SJCRH30 (cell line): ENCODE measurements around the gene TSFM. TPM values are rescaled to one million over a fixed set of nuclear protein-coding genes. Genes with fewer than 3 reads are reported as not detected.

Experiments
- DNase-seq, 2 experiments: peaks; one replicate each; pipeline ENCODE4 v3.0.0-alpha.2; 2015 to 2020
- H3K27ac ChIP-seq: fragments of 250-450 bp; sonication (Bioruptor Pico); 2 replicates; pipeline ENCODE4 v1.5.1; 2020; ENCODE audit warnings: mild to moderate bottlenecking, moderate library complexity
- H3K27me3 ChIP-seq: fragments of 250-450 bp; sonication (Bioruptor Pico); 2 replicates; pipeline ENCODE4 v1.5.1; 2020; ENCODE audit warnings: mild to moderate bottlenecking, moderate library complexity
- H3K36me3 ChIP-seq: fragments of 250-450 bp; sonication (Bioruptor Pico); 2 replicates; pipeline ENCODE4 v1.5.1; 2020; ENCODE audit warnings: mild to moderate bottlenecking, moderate library complexity
- H3K4me1 ChIP-seq: fragments of 250-450 bp; sonication (Bioruptor Pico); 2 replicates; pipeline ENCODE4 v1.5.1; 2020; ENCODE audit warnings: mild to moderate bottlenecking, moderate library complexity
- H3K4me3 ChIP-seq: fragments of 250-450 bp; sonication (Bioruptor Pico); 2 replicates; pipeline ENCODE4 v1.5.1; 2020; ENCODE audit warnings: mild to moderate bottlenecking, moderate library complexity
- H3K9me3 ChIP-seq: fragments of 250-450 bp; sonication (Bioruptor Pico); replicated peaks from 2 replicates; pipeline ENCODE4 v1.5.1; 2020; ENCODE audit warnings: mild to moderate bottlenecking, moderate library complexity
- total RNA-seq: library from RNA; depleted of rRNA; stranded (reverse); fragments of >200 nt; shearing (Covaris generic); gene quantifications from 2 replicates; pipeline ENCODE4 v1.2.3, GENCODE V29; 2014

TSFM gene
- total RNA-seq, 1 experiment from 2014 or later, result 440 TPM

DNA sequence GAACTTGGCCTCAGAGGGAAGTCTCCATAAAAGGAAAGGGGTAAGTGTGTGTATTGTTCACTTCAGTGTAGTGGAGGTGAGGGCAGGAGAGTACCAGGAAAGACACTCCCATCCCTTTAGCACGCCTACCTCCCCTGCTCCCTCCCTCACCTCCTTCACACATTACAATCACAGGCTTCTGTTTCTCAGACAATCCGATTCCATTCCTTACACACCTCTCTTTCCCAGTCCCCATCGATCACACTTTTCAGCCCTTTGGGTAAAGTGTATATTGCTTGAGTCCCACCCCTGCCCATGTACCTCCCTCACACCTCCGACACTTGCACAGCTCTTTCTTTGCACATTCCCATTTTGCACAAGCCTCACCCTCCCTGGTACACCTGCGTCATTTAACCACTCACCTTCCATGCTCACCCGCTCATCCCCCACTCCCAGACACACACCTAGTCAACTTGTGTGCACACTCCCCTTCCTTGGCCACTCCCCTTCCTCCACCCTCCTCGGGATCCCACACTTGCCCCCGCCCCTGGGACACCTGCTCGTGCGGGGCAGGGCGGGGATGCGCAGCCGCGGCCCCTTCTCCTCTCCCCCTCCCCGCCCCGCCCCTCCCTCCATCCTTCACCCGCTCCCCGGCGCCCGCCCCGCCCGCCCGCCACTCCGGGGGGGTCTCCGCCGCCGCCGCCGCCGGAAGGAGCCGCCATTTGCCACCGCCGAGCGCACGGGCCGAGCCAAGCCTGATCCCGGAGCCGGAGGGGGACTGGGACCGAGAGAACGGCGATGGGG, 28.0 kb upstream of the TSFM start, which contains the start of gene MARCHF9:
Gene MARCHF9 (plus strand): TSS at position 693 of the 783 bp plus-strand sequence. CDS start 426 bp downstream, outside the sequence.
- DNase-seq, result peak; percentile 100
- Histone ChIP-seq H3K4me3 (peak within 1 kb of the TSS; percentile 60), H3K36me3 (peaks cover 23% of the 10 kb centered on the region), H3K27ac (no peak within 1 kb of the TSS), H3K4me1 (peaks cover 27% of the 10 kb centered on the region), H3K27me3 (peaks cover 7% of the 10 kb centered on the region), H3K9me3 (no peaks in the 10 kb centered on the region)

DNA sequence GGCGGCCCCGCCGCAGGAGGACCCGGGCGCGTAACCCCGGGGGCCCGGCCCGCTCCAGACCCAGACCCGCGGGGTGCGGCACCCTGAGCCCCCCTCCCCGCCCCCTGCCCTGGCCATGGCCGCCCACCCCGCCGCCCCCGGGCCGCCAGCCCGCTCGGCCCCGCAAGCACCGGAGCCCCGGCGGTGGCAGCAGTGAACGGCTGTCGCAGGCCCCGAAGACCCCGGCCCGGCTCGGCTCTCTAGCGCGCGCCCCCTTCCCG, 27.5 kb upstream of the TSFM start:
- H3K4me3 ChIP-seq, result peak overlapping the region; percentile 60
- peaks cover 19% of the 10 kb centered on the region for H3K36me3 ChIP-seq
- peaks cover 7% of the 10 kb centered on the region for H3K27me3 ChIP-seq
- DNase-seq, result no peak
- H3K27ac ChIP-seq, result no peak overlapping the region
- peaks cover 27% of the 10 kb centered on the region for H3K4me1 ChIP-seq
- H3K9me3 ChIP-seq, result no peaks in the 10 kb centered on the region

GRCh38 chr12:57755454-57756372, 26.9 kb upstream of the TSFM start:
- Histone ChIP-seq H3K4me1 (peaks cover 24% of the 10 kb centered on the region), H3K9me3 (no peaks in the 10 kb centered on the region), H3K27me3 (peaks cover 7% of the 10 kb centered on the region), H3K27ac (no peak overlapping the region), H3K4me3 (peak overlapping the region; percentile 60), H3K36me3 (peaks cover 15% of the 10 kb centered on the region)
- DNase-seq, result peak; percentile 91 to 92

- Histone ChIP-seq H3K4me1 (peaks cover 20% of the 10 kb centered on the region), H3K27ac (no peak overlapping the region), H3K27me3 (peaks cover 7% of the 10 kb centered on the region), H3K36me3 (peaks cover 12% of the 10 kb centered on the region), H3K9me3 (no peaks in the 10 kb centered on the region), H3K4me3 (peak overlapping the region; percentile 60)
- DNase-seq, result peak; percentile 93 to 96
Observed at GRCh38 chr12:57756406-57757341, 25.9 kb upstream of the TSFM start.

- Histone ChIP-seq H3K4me1 (peaks cover 18% of the 10 kb centered on the region), H3K4me3 (no peak overlapping the region), H3K27ac (no peak overlapping the region), H3K9me3 (no peaks in the 10 kb centered on the region), H3K36me3 (peaks cover 21% of the 10 kb centered on the region), H3K27me3 (peaks cover 7% of the 10 kb centered on the region)
- DNase-seq, result peak in 1 of 2 experiments; percentile 59
Observed at GRCh38 chr12:57757771-57758170, 24.8 kb upstream of the TSFM start.

GRCh38 chr12:57758552-57759359, 23.8 kb upstream of the TSFM start:
- Histone ChIP-seq H3K36me3 (peaks cover 31% of the 10 kb centered on the region), H3K4me3 (no peak overlapping the region), H3K27me3 (peaks cover 7% of the 10 kb centered on the region), H3K9me3 (no peaks in the 10 kb centered on the region), H3K4me1 (peaks cover 11% of the 10 kb centered on the region), H3K27ac (no peak overlapping the region)
- peak; percentile 68 to 71 for DNase-seq

DNA sequence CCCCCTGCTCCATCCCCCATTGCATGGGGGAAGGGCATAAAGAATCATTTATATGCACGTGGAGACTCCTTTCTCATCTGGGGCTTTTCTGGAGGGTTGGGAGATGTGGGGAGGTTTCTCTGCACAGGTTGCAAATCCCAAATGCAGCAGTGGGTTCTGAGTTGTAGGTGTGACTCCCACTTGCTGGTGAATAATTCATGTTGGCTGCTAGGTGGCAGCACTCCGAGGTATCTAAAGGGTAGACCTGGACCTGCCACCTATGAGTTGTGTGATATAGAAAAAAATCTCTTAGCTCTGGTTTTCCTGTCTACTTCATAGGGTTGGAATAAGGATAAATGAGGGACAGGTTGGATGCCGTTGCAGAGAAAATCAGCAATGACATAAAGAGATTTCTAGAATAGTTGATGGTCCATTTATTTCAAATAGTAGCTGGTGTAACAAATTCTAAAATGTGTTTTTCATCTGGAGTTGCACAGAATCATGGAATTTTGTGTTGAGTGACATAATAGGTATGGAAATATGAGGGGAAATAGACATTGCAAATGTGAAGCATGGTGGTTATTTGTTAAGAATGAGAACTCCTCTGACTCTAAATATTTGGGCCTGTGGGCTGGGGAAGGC, 23.1 kb upstream of the TSFM start:
- peak; percentile 62 to 88 for DNase-seq

GRCh38 chr12:57760347-57760982, 22.1 kb upstream of the TSFM start:
- peaks cover 7% of the 10 kb centered on the region for H3K4me1 ChIP-seq
- DNase-seq, result peak in 1 of 2 experiments; percentile 96
- H3K27ac ChIP-seq, result no peak overlapping the region
- no peaks in the 10 kb centered on the region for H3K27me3 ChIP-seq
- no peak overlapping the region for H3K4me3 ChIP-seq
- H3K9me3 ChIP-seq, result no peaks in the 10 kb centered on the region
- peaks cover 46% of the 10 kb centered on the region for H3K36me3 ChIP-seq

More for the DNA sequence above, 23.1 kb upstream of the TSFM start:
- no peak overlapping the region for H3K4me3 ChIP-seq
- H3K27me3 ChIP-seq, result peaks cover 2% of the 10 kb centered on the region
- H3K4me1 ChIP-seq, result peaks cover 9% of the 10 kb centered on the region
- peaks cover 38% of the 10 kb centered on the region for H3K36me3 ChIP-seq
- no peak overlapping the region for H3K27ac ChIP-seq
- H3K9me3 ChIP-seq, result no peaks in the 10 kb centered on the region

- H3K9me3 ChIP-seq, result no peaks in the 10 kb centered on the region
- H3K4me1 ChIP-seq, result peaks cover 1% of the 10 kb centered on the region
- peak; percentile 60 to 64 for DNase-seq
- peaks cover 49% of the 10 kb centered on the region for H3K36me3 ChIP-seq
- no peak overlapping the region for H3K27ac ChIP-seq
- no peak overlapping the region for H3K4me3 ChIP-seq
- no peaks in the 10 kb centered on the region for H3K27me3 ChIP-seq
Observed at GRCh38 chr12:57761391-57761998, 21.1 kb upstream of the TSFM start.

DNA sequence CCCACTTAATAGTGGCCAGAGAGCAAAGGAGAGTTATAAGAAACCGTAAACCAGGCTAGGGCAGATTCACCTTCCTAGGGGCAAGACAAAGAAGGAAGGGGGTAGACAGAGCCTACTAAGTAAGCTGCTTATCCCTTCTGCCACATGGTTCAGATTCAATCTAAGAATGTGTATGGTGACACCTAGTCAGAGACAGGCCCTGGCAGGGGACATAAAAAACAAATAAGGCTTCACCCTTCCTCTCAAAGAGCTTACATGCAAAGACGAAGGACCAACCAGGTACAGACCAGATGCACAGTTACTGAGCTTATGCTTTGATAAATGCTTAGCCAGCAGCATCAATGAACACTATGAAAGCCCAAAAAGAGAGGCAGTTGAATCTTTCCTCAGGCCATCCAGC, 20.1 kb upstream of the TSFM start:
- no peak overlapping the region for H3K4me3 ChIP-seq
- peaks cover 3% of the 10 kb centered on the region; the same call in 1 of the 2 replicates for H3K4me1 ChIP-seq
- no peaks in the 10 kb centered on the region for H3K9me3 ChIP-seq
- no peaks in the 10 kb centered on the region for H3K27me3 ChIP-seq
- peaks cover 59% of the 10 kb centered on the region for H3K36me3 ChIP-seq
- peak in 1 of 2 experiments; percentile 60 for DNase-seq
- no peak overlapping the region for H3K27ac ChIP-seq

DNA sequence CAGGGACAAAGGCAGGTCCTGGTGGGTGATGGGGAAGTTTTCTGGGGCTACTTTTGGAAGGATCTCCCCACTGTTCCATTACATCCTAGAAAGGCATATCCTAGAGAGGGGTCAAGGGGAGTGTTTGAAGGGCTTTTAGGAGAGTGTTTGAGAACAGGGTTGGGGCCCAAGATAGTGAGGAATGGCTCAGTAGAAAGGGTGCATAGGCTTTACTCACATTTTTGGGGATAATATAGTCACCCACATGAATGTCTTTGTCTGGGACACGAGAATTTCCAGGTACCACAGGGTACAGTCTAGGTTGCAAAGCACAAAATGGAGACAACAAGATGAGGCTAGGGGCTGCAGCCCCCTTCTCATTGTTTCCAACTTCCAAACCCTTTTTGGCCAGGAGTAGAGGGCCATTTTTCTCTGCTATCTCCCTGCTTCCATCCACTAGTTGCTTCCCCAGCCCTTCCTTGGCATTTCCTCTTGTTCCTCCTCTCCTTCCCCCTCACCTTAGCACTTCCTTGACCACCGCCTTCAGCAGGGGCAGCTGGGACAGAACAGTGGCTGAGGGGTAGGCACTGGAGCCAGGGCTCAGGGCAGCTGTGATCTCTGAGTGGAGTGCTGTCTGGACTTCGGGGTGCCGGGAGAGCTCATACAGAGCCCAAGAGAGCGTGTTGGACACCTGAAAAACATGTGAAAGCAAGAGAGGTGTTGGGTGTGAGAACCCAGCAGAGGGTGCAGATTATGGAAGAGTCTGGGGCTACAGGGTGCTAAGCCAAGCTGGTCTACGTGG, 18.5 kb upstream of the TSFM start:
- Histone ChIP-seq H3K36me3 (peaks cover 73% of the 10 kb centered on the region), H3K4me1 (peaks cover 5% of the 10 kb centered on the region; the same call in 1 of the 2 replicates), H3K4me3 (no peak overlapping the region), H3K27me3 (no peaks in the 10 kb centered on the region), H3K9me3 (no peaks in the 10 kb centered on the region), H3K27ac (no peak overlapping the region)
- DNase-seq, result peak in 1 of 2 experiments; percentile 62

DNA sequence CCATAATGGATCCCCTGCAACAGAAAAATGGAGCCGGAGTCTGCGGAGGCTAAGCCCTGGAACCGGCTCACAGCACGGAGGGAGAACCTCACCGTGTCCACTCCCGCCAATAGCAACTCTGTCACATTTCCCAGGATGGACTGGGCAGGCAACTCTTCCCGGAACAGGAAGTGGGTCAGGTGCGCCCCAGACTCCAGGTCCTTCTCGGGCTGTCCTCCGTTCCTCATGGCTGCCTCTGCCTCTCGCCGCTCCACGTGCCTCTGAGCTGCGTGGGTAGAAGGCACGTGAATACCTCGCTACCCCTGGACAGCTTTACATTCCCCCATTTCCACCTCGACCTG, 18.0 kb upstream of the TSFM start:
- peaks cover 5% of the 10 kb centered on the region; the same call in 1 of the 2 replicates for H3K4me1 ChIP-seq
- H3K36me3 ChIP-seq, result peaks cover 76% of the 10 kb centered on the region
- no peak overlapping the region for H3K4me3 ChIP-seq
- H3K9me3 ChIP-seq, result no peaks in the 10 kb centered on the region
- peak; percentile 62 to 67 for DNase-seq
- no peak overlapping the region for H3K27ac ChIP-seq
- no peaks in the 10 kb centered on the region for H3K27me3 ChIP-seq
